Stimulated activated CD4-positive, alpha-beta T cell treated with anti-CD3 and anti-CD28 coated beads, Interleukin-12 subunit alpha, Interleukin-12 subunit beta, amount 100 ng/mL, for 24 hours (primary cell): ENCODE data around the gene MROH8.
"Not testable (repeated sequence)": the region's sequence is repeated elsewhere in the genome, so short reads cannot be mapped to it uniquely, and the experiment has no call there.

Experiments
- DNase-seq, 2 experiments: peaks; one replicate each; pipeline ENCODE4 v3.0.0-alpha.2; 2020; ENCODE audit warnings: low read depth in 2 of 2

Gene MROH8

DNA sequence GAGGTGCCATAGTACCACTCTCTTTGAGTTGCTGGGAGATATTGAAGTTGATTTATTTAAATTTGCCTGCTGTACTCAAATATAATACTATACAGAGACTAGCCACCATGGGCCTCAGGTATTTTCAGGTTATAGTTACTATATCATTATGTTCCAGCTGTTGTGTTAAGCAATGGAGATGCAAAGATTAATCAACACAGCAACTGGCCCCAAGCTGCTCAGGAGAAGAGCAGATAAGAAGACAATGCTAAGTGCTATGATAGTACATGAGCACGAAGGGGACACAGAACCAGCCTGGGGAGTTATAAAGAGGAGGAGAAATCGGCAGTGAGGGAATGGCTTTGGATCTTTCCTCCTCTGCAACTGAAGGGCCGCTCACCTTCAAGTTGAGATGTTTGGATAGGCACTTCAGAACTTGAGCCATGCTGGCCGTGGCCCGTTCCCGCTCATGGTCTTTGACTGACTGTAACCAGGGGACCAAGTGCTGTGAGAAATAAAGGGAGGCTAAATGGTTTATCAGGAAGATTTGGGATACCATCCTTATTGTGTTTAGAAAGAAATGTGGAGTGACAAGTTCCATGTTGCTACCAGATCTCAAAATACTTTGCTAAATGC lies 24.6 kb downstream of the MROH8 start:
- no peak for DNase-seq

DNA sequence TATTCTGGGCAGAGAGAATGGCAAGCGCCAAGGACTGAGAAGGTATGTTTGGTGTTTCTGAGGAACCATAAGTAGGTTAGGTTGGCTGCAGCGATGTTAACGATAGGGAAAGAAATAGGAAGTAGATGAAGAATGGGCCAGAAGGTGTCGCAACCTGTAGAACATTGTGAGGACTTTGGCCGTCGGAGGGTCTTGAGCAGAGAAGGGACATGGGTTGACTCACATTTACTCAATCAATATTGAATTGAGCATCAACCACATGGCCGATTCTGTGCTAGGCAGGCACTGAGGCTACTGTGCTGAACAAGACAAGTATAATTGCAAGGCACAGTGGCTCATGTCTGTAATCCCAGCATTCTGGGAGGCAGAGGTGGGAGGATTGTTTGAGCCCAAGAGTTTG lies 27.1 kb downstream of the MROH8 start:
- DNase-seq: no peak

- DNase-seq: no peak
Observed at GRCh38 chr20:37151529-37151928, 27.8 kb downstream of the MROH8 start.

- not testable (repeated sequence) for DNase-seq
Observed at GRCh38 chr20:37150864-37151263, 28.5 kb downstream of the MROH8 start.

DNA sequence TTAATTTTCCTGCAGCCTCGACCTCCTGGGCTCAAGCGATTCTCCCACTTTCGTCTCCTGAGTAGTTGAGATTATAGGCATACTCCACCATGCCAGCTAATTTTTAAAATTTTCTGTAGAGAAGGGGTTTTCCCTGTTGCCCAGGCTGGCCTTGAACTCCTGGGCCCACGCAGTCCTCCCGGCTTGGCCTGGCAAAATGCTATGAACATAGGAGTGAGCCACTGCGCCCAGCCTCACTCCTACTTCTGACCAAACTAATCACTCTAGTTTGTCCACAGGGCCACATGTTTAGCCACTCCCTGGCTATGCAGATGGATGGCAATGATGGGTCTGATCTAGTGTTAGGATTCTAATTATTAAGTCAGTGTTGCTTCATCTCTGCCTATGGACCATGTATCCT lies 32.1 kb downstream of the MROH8 start:
- no peak for DNase-seq

- no peak for DNase-seq
Observed at GRCh38 chr20:37144856-37145404, 34.4 kb downstream of the MROH8 start.

DNA sequence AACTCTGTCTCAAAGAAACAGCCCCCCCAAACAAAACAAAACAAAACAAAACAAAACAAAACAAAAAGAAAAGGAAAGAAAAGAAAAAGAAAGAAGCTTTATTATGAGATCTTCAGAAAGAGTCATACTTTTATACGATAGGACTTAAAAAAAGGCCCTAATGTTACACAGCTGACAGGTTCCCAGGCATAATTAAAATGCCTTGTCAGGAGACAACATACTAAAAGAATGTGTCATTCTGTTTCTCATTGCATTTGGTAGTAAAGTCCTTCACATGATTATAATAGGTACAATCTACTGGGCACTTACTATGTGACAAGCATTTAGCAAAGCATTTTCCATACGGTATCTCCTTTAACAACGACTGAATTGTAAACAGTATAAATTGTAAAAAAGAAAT lies 36.6 kb downstream of the MROH8 start:
- no peak for DNase-seq

DNA sequence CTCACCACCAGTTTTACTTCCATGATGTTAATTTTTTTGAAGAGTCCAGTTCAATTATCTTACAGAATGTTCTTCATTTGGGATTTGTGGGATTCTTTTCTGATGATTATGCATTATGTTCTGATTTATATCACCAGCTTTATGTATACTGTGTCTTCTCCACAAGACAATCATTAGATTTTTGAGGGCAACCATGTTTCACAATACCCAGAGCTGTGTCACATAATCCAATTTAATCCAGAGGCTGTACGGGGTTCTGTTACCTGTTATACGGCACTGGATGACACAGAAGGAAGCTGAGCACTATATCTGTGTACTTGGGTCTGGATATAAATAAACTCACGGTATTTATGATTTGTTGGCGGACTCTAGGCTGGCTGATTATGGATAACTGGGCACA lies 41.8 kb downstream of the MROH8 start:
- DNase-seq: no peak

DNA sequence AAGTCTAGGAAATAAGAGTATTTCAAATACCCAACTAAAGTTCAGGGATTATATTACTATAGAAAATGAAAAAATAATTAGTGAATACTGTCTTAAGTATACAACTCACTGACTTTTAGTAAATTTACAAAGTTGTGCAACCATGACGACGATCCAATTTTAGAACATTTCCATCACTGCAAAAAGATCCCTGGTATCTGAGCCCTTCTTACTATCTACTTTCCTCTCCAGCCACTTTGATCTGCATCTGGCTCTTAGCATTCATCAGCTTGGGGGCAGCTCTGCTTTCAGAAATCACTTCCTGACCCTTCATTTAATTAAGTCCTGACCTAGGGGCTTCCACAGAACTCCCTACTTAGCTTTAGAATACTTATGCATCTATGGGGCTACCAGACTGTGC lies 45.4 kb downstream of the MROH8 start:
- DNase-seq: no peak

DNA sequence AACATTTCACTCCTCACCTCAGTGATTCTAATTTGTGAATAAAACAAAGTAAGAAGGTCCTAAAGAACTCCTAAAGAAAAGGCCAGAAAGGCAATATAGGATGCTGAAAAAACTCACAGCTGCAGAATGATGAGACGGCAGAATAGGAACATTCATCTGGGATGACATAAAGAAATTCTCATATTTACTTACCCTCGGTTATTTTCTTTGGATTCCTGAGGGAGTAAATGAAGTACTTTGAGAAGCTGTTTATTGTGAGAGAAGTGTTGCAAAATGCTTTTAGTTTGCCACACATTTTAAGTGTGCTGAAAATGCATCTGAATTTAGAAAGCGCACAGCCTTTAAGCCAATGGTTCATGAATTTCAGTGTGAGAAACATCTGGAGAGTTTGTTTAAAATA lies 47.9 kb downstream of the MROH8 start:
- DNase-seq: no peak

DNA sequence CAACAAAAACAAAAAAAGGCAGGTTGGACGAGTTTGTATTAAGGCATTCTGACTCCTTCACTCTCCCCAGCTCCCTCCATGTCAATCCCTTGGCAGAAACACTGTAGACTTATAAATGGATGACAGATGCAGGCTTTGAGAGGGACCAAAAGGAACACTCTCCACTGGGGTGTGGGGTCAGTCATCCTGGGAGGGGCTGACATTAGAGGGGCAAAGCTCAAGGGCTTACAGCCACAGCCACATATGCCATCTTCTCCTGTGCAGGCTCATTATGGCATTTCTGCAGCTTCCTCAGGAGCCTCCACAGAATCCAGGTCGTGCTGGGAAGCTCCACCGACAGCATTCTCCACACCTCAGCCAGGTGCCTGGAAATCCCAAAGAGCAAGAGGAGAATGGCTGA lies 50.5 kb downstream of the MROH8 start:
- DNase-seq: no peak

- not testable (repeated sequence) for DNase-seq
Observed at GRCh38 chr20:37126290-37126689, 53.1 kb downstream of the MROH8 start.

GRCh38 chr20:37123441-37123840 lies 55.9 kb downstream of the MROH8 start:
- DNase-seq: no peak

DNA sequence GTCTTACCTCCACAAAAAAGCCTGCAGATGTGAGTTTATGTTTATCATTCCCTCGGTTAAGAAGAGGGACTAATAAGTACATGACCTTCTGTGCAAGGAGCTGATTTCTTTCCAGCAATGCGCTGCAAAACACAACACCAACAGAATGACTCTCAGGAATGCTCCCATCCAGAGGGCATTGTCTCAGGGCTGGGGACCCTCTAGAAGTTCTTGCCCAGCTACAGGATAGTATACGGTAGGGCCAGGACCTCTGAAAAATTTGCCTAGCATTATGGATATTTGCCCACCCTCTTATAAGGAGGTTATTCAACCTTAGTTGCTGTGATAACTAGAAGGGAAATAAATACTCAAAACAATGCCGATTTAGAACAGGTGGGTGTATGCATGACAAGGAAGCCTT lies 58.9 kb downstream of the MROH8 start:
- DNase-seq: no peak

- no peak for DNase-seq
Observed at GRCh38 chr20:37119356-37120036, 59.9 kb downstream of the MROH8 start.

DNA sequence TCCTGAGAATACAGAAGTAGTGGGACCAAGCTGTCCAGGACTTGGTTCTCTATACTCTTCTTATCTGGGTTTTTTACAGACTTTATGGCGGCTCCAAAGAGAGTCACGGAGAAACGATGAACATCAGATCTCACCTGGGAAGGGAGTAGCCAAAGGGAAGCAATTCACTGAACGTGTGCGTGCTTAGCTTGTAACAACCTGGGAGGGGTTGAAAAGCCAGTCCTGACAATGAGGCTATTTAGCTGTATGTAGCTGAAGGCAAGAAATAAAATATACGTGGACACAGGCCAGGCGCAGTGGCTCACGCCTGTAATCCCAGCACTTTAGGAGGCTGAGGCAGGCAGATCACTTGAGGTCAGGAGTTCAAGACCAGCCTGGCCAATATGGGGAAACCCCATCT lies 65.3 kb downstream of the MROH8 start:
- DNase-seq: no peak

- no peak for DNase-seq
Observed at GRCh38 chr20:37111926-37112455, 67.4 kb downstream of the MROH8 start.

DNA sequence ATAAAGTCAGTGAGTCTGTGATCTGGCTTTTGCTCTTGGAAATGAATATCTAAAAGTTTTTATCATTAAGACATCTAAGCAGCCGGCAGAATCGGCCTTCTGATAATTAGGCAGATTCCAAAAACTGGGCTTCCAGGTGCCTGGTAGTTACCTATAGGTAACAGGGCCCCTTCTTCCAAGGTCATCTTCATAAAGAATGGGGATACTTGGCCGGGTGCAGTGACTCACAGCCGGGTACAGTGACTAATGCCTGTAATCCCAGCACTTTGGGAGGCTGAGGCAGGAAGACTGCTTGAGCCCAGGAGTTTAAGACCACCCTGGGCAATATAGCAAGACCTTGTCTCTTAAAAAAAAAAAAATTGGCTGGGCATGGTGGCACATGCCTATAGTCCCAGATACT lies 70.7 kb downstream of the MROH8 start:
- DNase-seq: no peak

- DNase-seq: no peak
Observed at GRCh38 chr20:37102571-37102970, 76.8 kb downstream of the MROH8 start.

GRCh38 chr20:37096415-37097041 lies 82.8 kb downstream of the MROH8 start:
- no peak for DNase-seq

- DNase-seq: peak; percentile 78 to 83
Observed at GRCh38 chr20:37095599-37096414, 83.5 kb downstream of the MROH8 start, which contains the start of gene RBL1. TSS of gene RBL1 (minus strand) at chr20:37095997. CDS start at chr20:37095928, 69 bp downstream.

DNA sequence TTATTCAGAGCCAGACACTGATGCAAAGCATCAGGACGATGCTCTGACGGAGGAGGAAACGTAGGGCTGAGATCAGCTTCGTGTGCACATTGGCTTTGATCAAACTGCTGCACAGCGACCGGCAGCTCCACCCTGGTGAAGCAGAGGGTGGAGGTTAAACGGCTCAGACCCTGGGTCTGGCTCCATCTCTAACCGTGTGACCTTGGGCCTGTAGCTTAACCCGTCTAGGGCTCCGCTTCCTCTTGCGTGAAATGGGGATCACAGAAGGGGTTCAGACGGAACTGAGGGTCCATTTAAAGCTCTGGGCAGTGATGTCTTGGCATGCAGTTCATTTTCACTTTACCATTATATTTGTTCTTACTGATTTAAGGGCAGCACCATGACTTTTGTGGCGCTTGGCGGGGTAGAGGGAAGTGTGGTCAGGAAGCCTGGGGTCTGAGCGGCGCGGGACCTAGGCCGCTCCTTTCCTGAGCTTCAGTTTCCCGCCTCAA lies 84.2 kb downstream of the MROH8 start:
- peak in 1 of 2 experiments; percentile 11 for DNase-seq
